Measurements from ENCODE around the gene PTPRM.

DNA sequence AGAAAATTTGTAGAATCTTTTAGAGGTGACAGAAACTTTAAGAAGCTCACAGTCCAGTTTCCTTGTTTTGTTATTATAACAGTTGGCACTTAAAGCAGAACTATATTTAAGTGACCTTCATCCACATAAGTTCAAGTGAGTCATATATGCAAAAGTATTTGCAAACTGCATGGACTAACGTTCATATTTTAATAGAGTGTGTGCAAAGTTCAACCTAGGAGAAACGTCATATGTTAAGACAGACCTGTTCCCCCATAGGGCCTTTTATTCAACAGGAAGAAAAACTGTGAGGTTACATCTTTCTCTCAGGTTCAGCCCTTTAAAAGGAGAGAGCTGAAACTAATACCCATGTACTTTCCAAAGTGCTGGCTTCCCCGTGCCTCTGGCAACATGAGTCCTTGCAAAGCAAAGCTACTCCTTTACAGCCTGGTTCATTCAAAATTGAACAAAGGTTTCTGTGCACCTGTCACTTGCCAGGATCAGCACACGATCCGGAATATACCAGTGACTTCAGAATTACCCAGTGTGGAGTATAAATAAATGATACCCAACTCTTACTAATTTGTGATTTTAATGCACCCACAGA, 762.2 kb downstream of the PTPRM start:
- no peak for TF ChIP-seq CTCF (IDR thresholded peaks at IDR 0.05; ENCODE audit: extremely low read depth in 1 of 2, insufficient read depth in 1 of 2, low read depth in 1 of 2, low read length in 2 of 2)
- TF ChIP-seq POLR2A (IDR thresholded peaks at IDR 0.05; ENCODE audit: low read depth, low read length), result no peak
- TF ChIP-seq POLR2AphosphoS5 (IDR thresholded peaks at IDR 0.05; ENCODE audit: insufficient read depth, low read depth, low read length), result no peak

Measured in endothelial cell of umbilical vein (primary cell).